ENCODE measurements around the gene KHSRP. TPM values are rescaled to one million over a fixed set of nuclear protein-coding genes. Genes with fewer than 3 reads are reported as not detected.

KHSRP gene
- total and polyA plus RNA-seq, 2 of the 4 experiments (the other 2 are of a cell fraction): 31.9 to 93.7 TPM

GRCh38 chr19:6457958-6458694 is 33.5 kb upstream of the KHSRP start:
- Histone ChIP-seq H2AK9ac (replicated peaks; ENCODE audit: low read depth, low read length, poor library complexity) (peak overlapping the region; percentile 53), H4K5ac (ENCODE audit: low read depth, low read length) (no peak overlapping the region), H3K56ac (ENCODE audit: extremely low read depth, insufficient read depth, low read length) (no peak overlapping the region), H2BK120ac (ENCODE audit: low read depth, low read length) (no peak overlapping the region), H3K4ac (ENCODE audit: low read depth, low read length) (no peak overlapping the region), H3K9me1 (ENCODE audit: insufficient read depth, low read length) (no peaks in the 10 kb centered on the region; the same call in 1 of the 2 replicates), H3K4me2 (ENCODE audit: low read depth, low read length) (no peak overlapping the region; the same call in 1 of the 2 replicates), H2AK5ac (ENCODE audit: low read depth, low read length) (no peak overlapping the region), H3K36me3 (ENCODE audit: control insufficient read depth, insufficient read depth, low read length) (peaks cover 9% of the 10 kb centered on the region), H3K4me1 (ENCODE audit: control insufficient read depth, insufficient read depth, low read length) (peaks cover 3% of the 10 kb centered on the region; the same call in 1 of the 2 replicates), H3K14ac (replicated peaks; ENCODE audit: low read depth, low read length) (no peak overlapping the region), H3K23ac (ENCODE audit: low read depth, low read length) (no peak overlapping the region), H2BK20ac (ENCODE audit: low read depth, low read length) (no peak overlapping the region), H4K20me1 (ENCODE audit: insufficient read depth, low read length) (no peaks in the 10 kb centered on the region), H3K18ac (ENCODE audit: low read depth, low read length) (no peak overlapping the region), H3K4me3 (ENCODE audit: insufficient read depth, low read depth, low read length) (no peak overlapping the region), H4K8ac (ENCODE audit: low read depth in 2 of 2, low read length in 2 of 2) (no peak overlapping the region), H3K79me1 (ENCODE audit: low read depth in 1 of 2, low read length in 2 of 2) (peaks cover 0 to 3% of the 10 kb centered on the region in 2 experiments; a peak in 1 of 4 replicates), H3K27me3 (ENCODE audit: control insufficient read depth, insufficient read depth, low read length) (no peaks in the 10 kb centered on the region), H3K27ac (ENCODE audit: insufficient read depth, low read length) (no peak overlapping the region), H2BK5ac (ENCODE audit: low read depth, low read length, poor library complexity, severe bottlenecking) (no peak overlapping the region), H3K9me3 (ENCODE audit: control insufficient read depth, insufficient read depth, low read length) (peaks cover 10% of the 10 kb centered on the region; the same call in 1 of the 2 replicates), H3K9ac (ENCODE audit: low read depth, low read length) (no peak overlapping the region), H4K91ac (ENCODE audit: insufficient read depth, low read depth, low read length) (no peak overlapping the region), H2AFZ (replicated peaks; ENCODE audit: low read length, poor library complexity) (no peak overlapping the region), H2BK15ac (ENCODE audit: low read depth, low read length) (no peak overlapping the region)
- ATAC-seq (ENCODE audit: low read depth): no peak
- DNase-seq: no peak
- ChIA-PET POLR2A (ENCODE audit: unreplicated experiment) (no interaction called here), CTCF (interaction anchor here (0.6 kb wide), 1 partner anchor 171 kb away, joined by 4 read pairs; no protein-coding TSS in a partner anchor)
- in situ Hi-C loops (cut with MboI; ENCODE audit: low sequenced_read_pairs) (no loop called here), dilution Hi-C loops (cut with HindIII; ENCODE audit: low sequenced_read_pairs, unreplicated experiment) (no loop called here), intact Hi-C loops (cut with micrococcal nuclease) (loop anchor here (10.0 kb wide), 1 partner anchor 663 kb away; the partner anchor contains the start of gene DUS3L)
- TF ChIP-seq RCOR1 (IDR thresholded peaks at IDR 0.05; ENCODE audit: insufficient replicate concordance, low read length) (no peak), MAZ (IDR thresholded peaks at IDR 0.05; ENCODE audit: borderline replicate concordance, low read depth, low read length) (no peak), POLR2A (IDR thresholded peaks at IDR 0.05; ENCODE audit: low read depth, low read length) (no peak), FOS (IDR thresholded peaks at IDR 0.05; ENCODE audit: low read depth, low read length) (peak; percentile 28; the same call in 1 of the 2 replicates), CHD1 (IDR thresholded peaks at IDR 0.05; ENCODE audit: low read depth, low read length) (no peak)
- TF ChIP-seq, protein P1, sequence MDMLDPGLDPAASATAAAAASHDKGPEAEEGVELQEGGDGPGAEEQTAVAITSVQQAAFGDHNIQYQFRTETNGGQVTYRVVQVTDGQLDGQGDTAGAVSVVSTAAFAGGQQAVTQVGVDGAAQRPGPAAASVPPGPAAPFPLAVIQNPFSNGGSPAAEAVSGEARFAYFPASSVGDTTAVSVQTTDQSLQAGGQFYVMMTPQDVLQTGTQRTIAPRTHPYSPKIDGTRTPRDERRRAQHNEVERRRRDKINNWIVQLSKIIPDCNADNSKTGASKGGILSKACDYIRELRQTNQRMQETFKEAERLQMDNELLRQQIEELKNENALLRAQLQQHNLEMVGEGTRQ (IDR thresholded peaks at IDR 0.05; ENCODE audit: low read depth, low read length): no peak
- BruUV-seq (replicated peaks): no TSS peak
- WGBS, 2 experiments (ENCODE audit: extremely low coverage in 2 of 2, insufficient read length in 1 of 2): no CpG with 5 or more reads among the region's 17 CpGs

All from IMR-90 (cell line).